GM12865 (cell line): ENCODE measurements around the gene A2ML1.
"Not testable (repeated sequence)": the region's sequence is repeated elsewhere in the genome, so short reads cannot be mapped to it uniquely, and the experiment has no call there.

Experiments
- DNase-seq: peaks from one replicate; pipeline ENCODE4 v3.0.0; 2010; ENCODE audit warnings: low read depth
- H3K4me3 ChIP-seq: 2 replicates; pipeline ENCODE4 v1.5.1; 2011; ENCODE audit warnings: mild to moderate bottlenecking, low read depth, low read length, control low read depth
- TF ChIP-seq, protein P1 (sequence below): IDR thresholded peaks from 2 replicates; pipeline ENCODE4 v1.5.1; 2011; ENCODE audit warnings: low read length, control low read depth, low read depth, inconsistent platforms; ENCODE audit not compliant: insufficient read depth; ENCODE audit errors: missing control alignments

The A2ML1 gene

DNA sequence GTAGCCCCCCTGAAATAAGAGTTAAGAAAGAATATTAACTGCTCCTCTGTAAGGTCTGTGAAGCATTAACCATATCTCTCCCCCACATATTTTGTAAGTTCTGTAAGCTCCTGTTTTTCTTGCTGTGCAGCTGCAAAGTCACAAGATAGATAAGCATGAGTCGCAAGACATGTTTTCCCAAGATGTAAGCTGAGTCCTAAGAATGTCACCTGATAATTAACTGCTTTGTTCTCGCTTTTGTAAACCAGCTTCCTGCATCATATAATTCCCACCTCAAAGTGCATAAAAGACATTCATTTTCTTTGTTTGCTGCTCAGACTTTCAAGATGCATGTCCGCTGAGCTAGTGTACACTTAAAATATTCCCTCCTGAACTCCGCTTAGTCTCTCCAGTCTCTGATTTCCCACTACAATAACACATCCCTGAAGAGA is 64.9 kb downstream of the A2ML1 start:
- TF ChIP-seq, protein P1, sequence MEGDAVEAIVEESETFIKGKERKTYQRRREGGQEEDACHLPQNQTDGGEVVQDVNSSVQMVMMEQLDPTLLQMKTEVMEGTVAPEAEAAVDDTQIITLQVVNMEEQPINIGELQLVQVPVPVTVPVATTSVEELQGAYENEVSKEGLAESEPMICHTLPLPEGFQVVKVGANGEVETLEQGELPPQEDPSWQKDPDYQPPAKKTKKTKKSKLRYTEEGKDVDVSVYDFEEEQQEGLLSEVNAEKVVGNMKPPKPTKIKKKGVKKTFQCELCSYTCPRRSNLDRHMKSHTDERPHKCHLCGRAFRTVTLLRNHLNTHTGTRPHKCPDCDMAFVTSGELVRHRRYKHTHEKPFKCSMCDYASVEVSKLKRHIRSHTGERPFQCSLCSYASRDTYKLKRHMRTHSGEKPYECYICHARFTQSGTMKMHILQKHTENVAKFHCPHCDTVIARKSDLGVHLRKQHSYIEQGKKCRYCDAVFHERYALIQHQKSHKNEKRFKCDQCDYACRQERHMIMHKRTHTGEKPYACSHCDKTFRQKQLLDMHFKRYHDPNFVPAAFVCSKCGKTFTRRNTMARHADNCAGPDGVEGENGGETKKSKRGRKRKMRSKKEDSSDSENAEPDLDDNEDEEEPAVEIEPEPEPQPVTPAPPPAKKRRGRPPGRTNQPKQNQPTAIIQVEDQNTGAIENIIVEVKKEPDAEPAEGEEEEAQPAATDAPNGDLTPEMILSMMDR, result no peak
- no peak overlapping the region for H3K4me3 ChIP-seq
- DNase-seq, result no peak

DNA sequence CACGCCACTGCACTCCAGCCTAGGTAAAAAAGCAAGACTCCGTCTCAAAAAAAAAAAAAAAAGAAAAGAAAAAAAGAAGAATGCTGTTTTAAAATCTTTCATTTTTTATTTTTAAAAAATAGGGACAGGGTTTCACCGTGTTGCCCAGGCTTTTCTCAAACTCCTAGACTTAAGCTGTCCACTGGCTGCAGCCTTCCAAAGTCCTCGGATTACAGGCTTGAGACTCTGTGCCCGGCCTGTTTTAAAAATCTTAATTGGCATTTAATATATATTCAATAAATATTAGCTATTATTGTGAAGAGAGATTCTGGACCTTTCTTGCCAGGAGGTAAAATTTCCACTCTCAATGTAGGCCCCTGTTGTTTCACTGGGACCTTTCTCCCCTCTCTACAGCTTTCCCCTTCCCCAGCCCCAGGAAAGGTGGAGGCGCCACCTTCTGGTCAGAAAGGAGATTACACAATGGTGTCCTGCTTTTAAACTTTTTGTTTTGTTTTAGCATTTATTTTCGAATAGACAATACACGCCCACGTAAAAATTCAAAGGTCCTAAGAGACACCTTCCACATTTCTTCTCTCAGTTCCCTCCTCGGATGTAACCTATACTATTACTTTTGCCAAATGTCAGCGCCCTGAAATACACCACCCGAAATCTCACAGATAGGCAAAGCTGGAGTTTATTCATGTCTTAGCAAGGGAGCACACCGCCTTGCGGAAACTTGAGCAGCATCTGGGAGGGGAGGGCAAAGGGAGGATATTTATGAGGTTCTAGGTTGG is 68.1 kb downstream of the A2ML1 start:
- TF ChIP-seq, protein P1, result peak; percentile 74
- H3K4me3 ChIP-seq, result peak overlapping the region; percentile 72
- DNase-seq, result peak; percentile 67

DNA sequence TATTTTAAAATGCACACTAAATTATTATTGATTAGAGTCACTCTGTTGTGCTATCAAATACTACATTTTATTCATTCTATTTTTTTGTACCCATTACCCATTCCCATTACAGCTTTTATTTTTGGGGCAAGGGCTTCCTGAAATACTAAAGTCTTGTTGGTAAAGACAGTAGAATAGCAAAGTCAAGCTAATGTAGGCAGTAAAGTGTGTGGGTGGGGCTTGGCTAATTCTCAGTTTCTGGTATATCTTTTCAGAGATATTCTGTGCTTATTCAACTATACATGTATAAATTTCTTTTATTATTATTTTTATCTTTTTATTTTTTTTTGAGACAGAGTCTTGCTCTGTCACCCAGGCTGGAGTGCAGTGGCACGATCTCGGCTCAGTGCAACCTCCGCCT is 69.6 kb downstream of the A2ML1 start:
- no peak overlapping the region for H3K4me3 ChIP-seq
- TF ChIP-seq, protein P1, result no peak
- no peak for DNase-seq

DNA sequence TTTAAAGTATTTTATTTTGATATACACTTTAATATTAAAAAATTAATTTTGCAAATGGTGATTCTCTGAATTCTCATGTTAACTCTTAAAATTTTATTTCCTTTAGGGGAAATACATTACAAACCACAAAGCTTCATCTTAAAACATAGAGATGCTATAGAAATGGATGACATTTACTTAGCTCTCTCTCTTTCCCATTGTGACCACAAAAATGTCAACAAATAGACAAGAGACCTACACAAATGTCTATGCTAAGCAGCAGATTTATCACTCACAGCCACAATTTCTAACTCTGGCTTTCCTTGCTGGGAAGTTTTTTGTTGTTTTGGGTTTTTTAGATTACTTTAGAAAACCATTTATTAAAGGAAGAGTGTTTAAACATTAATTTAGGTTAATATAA is 72.0 kb downstream of the A2ML1 start:
- H3K4me3 ChIP-seq, result no peak overlapping the region
- TF ChIP-seq, protein P1, result no peak
- DNase-seq, result no peak

DNA sequence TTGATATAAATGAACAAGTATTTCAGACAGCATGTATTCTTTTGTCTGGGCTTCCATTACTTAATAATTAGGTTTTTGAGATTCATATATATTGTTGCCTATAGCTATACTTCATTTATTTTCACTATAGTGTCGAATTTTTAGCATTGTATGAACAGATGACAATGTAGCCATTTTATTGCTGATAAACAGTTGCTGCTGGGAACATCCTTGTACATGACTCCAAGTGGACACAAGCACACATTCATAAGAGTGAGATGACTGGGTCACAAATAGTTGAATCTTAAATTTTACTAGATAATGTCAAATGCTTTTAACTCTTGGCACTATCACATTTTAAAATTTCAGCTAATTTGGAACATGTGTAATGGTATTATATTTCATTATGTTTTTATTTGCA is 72.6 kb downstream of the A2ML1 start:
- TF ChIP-seq, protein P1, result no peak
- no peak overlapping the region for H3K4me3 ChIP-seq
- no peak for DNase-seq

DNA sequence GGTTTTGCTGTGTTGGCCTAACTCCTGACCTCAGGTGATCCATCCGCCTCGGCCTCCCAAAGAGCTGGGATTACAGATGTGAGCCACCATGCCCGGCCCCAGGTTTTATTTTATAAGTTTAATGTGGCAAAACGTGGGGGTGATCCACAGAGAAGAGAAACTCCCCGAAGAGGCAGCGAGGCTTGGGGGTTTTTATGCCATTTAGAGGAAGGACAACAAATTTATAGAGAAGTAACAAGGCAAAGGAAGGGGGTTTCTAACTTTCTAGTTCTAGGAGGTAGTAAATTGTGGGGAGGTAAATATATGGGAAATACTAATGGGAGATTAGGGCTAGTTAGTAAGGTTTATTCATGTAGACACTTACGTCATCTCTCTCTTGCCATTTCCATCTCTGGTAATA is 74.7 kb downstream of the A2ML1 start:
- DNase-seq, result no peak
- no peak overlapping the region for H3K4me3 ChIP-seq
- TF ChIP-seq, protein P1, result no peak

DNA sequence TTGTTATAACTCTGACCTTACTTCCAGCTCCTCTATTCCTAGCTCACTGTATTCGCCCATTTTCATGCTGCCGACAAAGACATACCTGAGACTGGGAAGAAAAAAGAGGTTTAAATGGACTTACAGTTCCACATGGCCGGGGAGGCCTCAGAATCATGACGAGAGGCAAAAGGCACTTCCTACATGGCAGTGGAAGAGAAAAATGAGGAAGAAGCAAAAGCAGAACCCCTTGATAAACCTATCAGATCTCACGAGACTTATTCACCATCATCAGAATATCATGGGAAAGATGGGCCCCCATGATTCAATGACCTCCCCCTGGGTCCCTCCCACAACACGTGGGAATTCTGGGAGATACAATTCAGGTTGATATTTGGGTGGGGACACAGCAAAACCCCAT is 77.4 kb downstream of the A2ML1 start:
- H3K4me3 ChIP-seq, result no peak overlapping the region
- DNase-seq, result no peak
- TF ChIP-seq, protein P1, result no peak

DNA sequence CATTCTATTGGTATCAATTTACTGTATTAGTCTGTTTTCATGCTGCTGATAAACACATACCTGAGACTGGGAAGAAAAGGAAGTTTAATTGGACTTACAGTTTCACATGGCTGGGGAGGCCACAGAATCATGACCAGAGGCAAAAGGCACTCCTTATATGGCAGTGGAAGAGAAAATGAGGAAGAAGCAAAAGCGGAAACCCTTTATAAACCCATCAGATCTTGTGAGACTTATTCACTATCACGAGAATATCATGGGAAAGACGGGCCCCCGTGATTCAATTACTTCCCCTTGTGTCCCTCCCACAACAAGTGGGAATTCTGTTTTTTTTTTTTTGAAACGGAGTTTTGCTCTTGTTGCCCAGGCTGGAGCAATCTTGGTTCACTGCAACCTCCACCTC is 80.3 kb downstream of the A2ML1 start:
- not testable (repeated sequence) for H3K4me3 ChIP-seq
- DNase-seq, result peak; percentile 9
